ENCODE data around the gene CDK14. TPM values are rescaled to one million over a fixed set of nuclear protein-coding genes. Genes with fewer than 3 reads are reported as not detected.

Gene CDK14
- total and polyA plus RNA-seq, 2 donors (not counting 3 experiments of a cell fraction or from before 2014, with no cell fraction given): 5.5 to 34.2 TPM

DNA sequence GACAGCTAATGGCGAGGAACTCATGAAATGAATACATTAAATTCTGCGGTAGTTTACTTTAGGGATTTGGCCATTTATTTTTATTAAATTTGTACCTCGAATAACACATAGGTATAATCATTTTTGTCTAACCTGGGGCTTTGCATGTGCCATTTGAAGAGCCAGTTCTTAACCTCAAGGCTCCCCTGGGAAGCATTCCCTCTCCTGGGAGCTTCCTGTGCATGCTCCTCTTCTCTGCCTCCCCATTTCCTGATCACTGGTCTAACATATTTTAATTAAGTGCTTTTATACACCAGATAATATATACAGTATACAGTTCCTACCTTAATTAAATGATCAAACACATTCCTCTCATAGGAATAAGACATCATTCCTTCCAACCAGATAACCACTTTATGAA is 484.2 kb downstream of the CDK14 start:
- dilution Hi-C loops (cut with MboI; ENCODE audit: extremely low pct_ligation_motif_present, low sequenced_read_pairs) (no loop called here), intact Hi-C loops (cut with micrococcal nuclease) (loop anchor here (5.0 to 10.0 kb wide), 2 partner anchors 344 to 967 kb away; no protein-coding TSS in a partner anchor)
- no peaks in the 10 kb centered on the region for H3K4me1 ChIP-seq (ENCODE audit: control insufficient read depth, extremely low read depth, insufficient read depth, low read length)
- no peak overlapping the region for H3K9ac ChIP-seq (replicated peaks; ENCODE audit: extremely low read depth, insufficient read depth, low read length)
- no peaks in the 10 kb centered on the region for H3K27me3 ChIP-seq (ENCODE audit: control insufficient read depth in 2 of 2, insufficient read depth in 2 of 2, low read length in 2 of 2)
- FAIRE-seq (no peak), DNase-seq (ENCODE audit: low read depth, low spot score) (no peak)
- TF ChIP-seq FOS (IDR thresholded peaks at IDR 0.05; ENCODE audit: borderline replicate concordance, insufficient read depth, low read length) (no peak), POLR2AphosphoS5 (IDR thresholded peaks at IDR 0.05; ENCODE audit: insufficient read depth, low read depth, low read length) (no peak), JUN (IDR thresholded peaks at IDR 0.05; ENCODE audit: borderline replicate concordance, insufficient read depth, insufficient read length, low read depth) (no peak), MYC (IDR thresholded peaks at IDR 0.05; ENCODE audit: low read depth, low read length) (no peak), POLR2A (IDR thresholded peaks at IDR 0.05; ENCODE audit: low read depth, low read length) (no peak), GATA2 (IDR thresholded peaks at IDR 0.05; ENCODE audit: insufficient read depth, insufficient read length, low read depth, low read length) (no peak)
- TF ChIP-seq, protein P1, sequence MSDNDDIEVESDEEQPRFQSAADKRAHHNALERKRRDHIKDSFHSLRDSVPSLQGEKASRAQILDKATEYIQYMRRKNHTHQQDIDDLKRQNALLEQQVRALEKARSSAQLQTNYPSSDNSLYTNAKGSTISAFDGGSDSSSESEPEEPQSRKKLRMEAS (IDR thresholded peaks at IDR 0.05; ENCODE audit: insufficient read depth, insufficient read length): no peak
- H3K36me3 ChIP-seq (ENCODE audit: control insufficient read depth in 2 of 2, extremely low read depth in 1 of 2, insufficient read depth in 2 of 2, low read length in 2 of 2): no peaks in the 10 kb centered on the region
- no peaks in the 10 kb centered on the region for H3K79me2 ChIP-seq (ENCODE audit: control insufficient read depth, insufficient read depth, low read length)
- H4K20me1 ChIP-seq (replicated peaks; ENCODE audit: control insufficient read depth, extremely low read depth, insufficient read depth, low read length): no peaks in the 10 kb centered on the region
- no peak overlapping the region for H3K27ac ChIP-seq (ENCODE audit: insufficient read depth, low read depth, low read length)
- BruUV-seq (replicated peaks): no TSS peak
- H3K9me1 ChIP-seq (replicated peaks; ENCODE audit: control insufficient read depth, extremely low read depth, insufficient read depth, low read length): no peaks in the 10 kb centered on the region
- H2AFZ ChIP-seq (ENCODE audit: low read depth, low read length): no peak overlapping the region
- ChIA-PET CTCF (interaction anchor here (1.3 to 3.8 kb wide), 4 partner anchors 10 to 703 kb away, joined by 3 to 20 read pairs (median 6); no protein-coding TSS in a partner anchor), POLR2A (no interaction called here)
- no peaks in the 10 kb centered on the region for H3K9me3 ChIP-seq (replicated peaks; ENCODE audit: control insufficient read depth, insufficient read depth, low read length)
- H3K4me3 ChIP-seq (replicated peaks in 1 of 3; ENCODE audit: insufficient read depth in 1 of 3, low read depth in 1 of 3, low read length in 3 of 3): no peak overlapping the region
- no peak overlapping the region for H3K4me2 ChIP-seq (ENCODE audit: insufficient read depth, low read length)

DNA sequence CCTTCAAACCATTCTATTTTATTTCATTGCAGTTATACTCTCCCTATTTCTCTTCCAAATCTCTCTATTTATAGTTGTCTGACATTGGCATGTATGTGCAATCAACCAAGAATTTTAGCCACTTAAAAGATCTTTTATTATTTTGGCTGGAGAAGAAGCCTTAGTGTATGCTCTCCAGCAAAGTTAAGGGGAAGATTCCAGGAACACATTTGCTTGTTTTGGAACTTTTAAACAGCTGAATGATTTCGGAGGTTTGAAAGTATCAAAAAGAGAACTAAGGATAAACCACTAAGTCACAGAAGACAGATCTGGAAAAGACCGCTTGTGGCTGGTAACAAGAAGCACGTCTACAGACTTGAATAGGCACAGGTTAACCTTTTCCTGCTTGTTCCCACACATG is 485.9 kb downstream of the CDK14 start:
- intact Hi-C loops (cut with micrococcal nuclease): loop anchor here (5.0 to 10.0 kb wide), 2 partner anchors 343 to 965 kb away; no protein-coding TSS in a partner anchor
- Histone ChIP-seq H3K27me3 (ENCODE audit: control insufficient read depth in 2 of 2, insufficient read depth in 2 of 2, low read length in 2 of 2) (no peaks in the 10 kb centered on the region), H3K4me2 (ENCODE audit: insufficient read depth, low read length) (no peak overlapping the region), H3K9me1 (replicated peaks; ENCODE audit: control insufficient read depth, extremely low read depth, insufficient read depth, low read length) (no peaks in the 10 kb centered on the region), H4K20me1 (replicated peaks; ENCODE audit: control insufficient read depth, extremely low read depth, insufficient read depth, low read length) (no peaks in the 10 kb centered on the region), H3K79me2 (ENCODE audit: control insufficient read depth, insufficient read depth, low read length) (no peaks in the 10 kb centered on the region), H3K9ac (replicated peaks; ENCODE audit: extremely low read depth, insufficient read depth, low read length) (no peak overlapping the region), H3K27ac (ENCODE audit: insufficient read depth, low read depth, low read length) (no peak overlapping the region), H3K9me3 (replicated peaks; ENCODE audit: control insufficient read depth, insufficient read depth, low read length) (no peaks in the 10 kb centered on the region), H3K4me3 (replicated peaks in 1 of 3; ENCODE audit: insufficient read depth in 1 of 3, low read depth in 1 of 3, low read length in 3 of 3) (no peak overlapping the region), H3K4me1 (ENCODE audit: control insufficient read depth, extremely low read depth, insufficient read depth, low read length) (no peaks in the 10 kb centered on the region), H2AFZ (ENCODE audit: low read depth, low read length) (no peak overlapping the region), H3K36me3 (ENCODE audit: control insufficient read depth in 2 of 2, extremely low read depth in 1 of 2, insufficient read depth in 2 of 2, low read length in 2 of 2) (no peaks in the 10 kb centered on the region)
- CTCF ChIA-PET: interaction anchor here (0.7 to 3.8 kb wide), 7 partner anchors 8 to 701 kb away, joined by 3 to 23 read pairs (median 5); no protein-coding TSS in a partner anchor
- dilution Hi-C loops (cut with MboI; ENCODE audit: extremely low pct_ligation_motif_present, low sequenced_read_pairs): no loop called here
- BruUV-seq (replicated peaks): no TSS peak
- POLR2A ChIA-PET: no interaction called here
- TF ChIP-seq, protein P1 (IDR thresholded peaks at IDR 0.05; ENCODE audit: insufficient read depth, insufficient read length): no peak
- no peak for TF ChIP-seq EZH2 (IDR thresholded peaks at IDR 0.05; ENCODE audit: borderline replicate concordance, low read depth, low read length, severe bottlenecking)
- TF ChIP-seq POLR2AphosphoS5 (IDR thresholded peaks at IDR 0.05; ENCODE audit: insufficient read depth, low read depth, low read length): no peak
- TF ChIP-seq, protein P2, sequence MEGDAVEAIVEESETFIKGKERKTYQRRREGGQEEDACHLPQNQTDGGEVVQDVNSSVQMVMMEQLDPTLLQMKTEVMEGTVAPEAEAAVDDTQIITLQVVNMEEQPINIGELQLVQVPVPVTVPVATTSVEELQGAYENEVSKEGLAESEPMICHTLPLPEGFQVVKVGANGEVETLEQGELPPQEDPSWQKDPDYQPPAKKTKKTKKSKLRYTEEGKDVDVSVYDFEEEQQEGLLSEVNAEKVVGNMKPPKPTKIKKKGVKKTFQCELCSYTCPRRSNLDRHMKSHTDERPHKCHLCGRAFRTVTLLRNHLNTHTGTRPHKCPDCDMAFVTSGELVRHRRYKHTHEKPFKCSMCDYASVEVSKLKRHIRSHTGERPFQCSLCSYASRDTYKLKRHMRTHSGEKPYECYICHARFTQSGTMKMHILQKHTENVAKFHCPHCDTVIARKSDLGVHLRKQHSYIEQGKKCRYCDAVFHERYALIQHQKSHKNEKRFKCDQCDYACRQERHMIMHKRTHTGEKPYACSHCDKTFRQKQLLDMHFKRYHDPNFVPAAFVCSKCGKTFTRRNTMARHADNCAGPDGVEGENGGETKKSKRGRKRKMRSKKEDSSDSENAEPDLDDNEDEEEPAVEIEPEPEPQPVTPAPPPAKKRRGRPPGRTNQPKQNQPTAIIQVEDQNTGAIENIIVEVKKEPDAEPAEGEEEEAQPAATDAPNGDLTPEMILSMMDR (IDR thresholded peaks at IDR 0.05; ENCODE audit: extremely low read depth in 1 of 2, insufficient read depth in 1 of 2, low read depth in 1 of 2, low read length in 2 of 2): no peak
- TF ChIP-seq MYC (IDR thresholded peaks at IDR 0.05; ENCODE audit: low read depth, low read length): no peak
- no peak for TF ChIP-seq GATA2 (IDR thresholded peaks at IDR 0.05; ENCODE audit: insufficient read depth, insufficient read length, low read depth, low read length)
- TF ChIP-seq FOS (IDR thresholded peaks at IDR 0.05; ENCODE audit: borderline replicate concordance, insufficient read depth, low read length): no peak
- no peak for TF ChIP-seq JUN (IDR thresholded peaks at IDR 0.05; ENCODE audit: borderline replicate concordance, insufficient read depth, insufficient read length, low read depth)
- TF ChIP-seq POLR2A (IDR thresholded peaks at IDR 0.05; ENCODE audit: low read depth, low read length): no peak
- FAIRE-seq: no peak
- no peak for DNase-seq (ENCODE audit: low read depth, low spot score)
